NCI-H446 treated with DMSO at 0.1 percent for 48 hours (cell line): ENCODE results near the gene TXNRD3.

Source experiments
- DNase-seq: peaks from one replicate; lab custom pipeline; 2025; lab: John Stamatoyannopoulos, UW

Gene TXNRD3

GRCh38 chr3:126654571-126655383 lies at the start of gene TXNRD3:
TSS of gene TXNRD3 (minus strand) at chr3:126655124.
- no peak for DNase-seq

- DNase-seq: peak; percentile 92
These were observed 48.9 kb upstream of the TXNRD3 start, which contains the start of gene CHCHD6 for GRCh38 chr3:126703512-126704493. TSS of gene CHCHD6 (plus strand) at chr3:126704240. CDS start at chr3:126704313, 73 bp downstream.

GRCh38 chr3:126699011-126699410 lies 44.1 kb upstream of the TXNRD3 start:
- DNase-seq: no peak

- no peak for DNase-seq
These were observed 41.9 kb upstream of the TXNRD3 start for GRCh38 chr3:126696701-126697267.

- DNase-seq: no peak
These were observed 39.0 kb upstream of the TXNRD3 start for GRCh38 chr3:126693921-126694320.

- DNase-seq: no peak
These were observed 37.9 kb upstream of the TXNRD3 start for GRCh38 chr3:126692858-126693257.

- no peak for DNase-seq
These were observed 36.8 kb upstream of the TXNRD3 start for GRCh38 chr3:126691765-126692164.

GRCh38 chr3:126685493-126685892 lies 30.6 kb upstream of the TXNRD3 start:
- DNase-seq: no peak

- no peak for DNase-seq
These were observed 30.1 kb upstream of the TXNRD3 start for GRCh38 chr3:126685021-126685420.

- DNase-seq: no peak
These were observed 29.4 kb upstream of the TXNRD3 start for GRCh38 chr3:126684218-126684751.

- no peak for DNase-seq
These were observed 28.1 kb upstream of the TXNRD3 start for GRCh38 chr3:126683069-126683468.

GRCh38 chr3:126682009-126682408 lies 27.1 kb upstream of the TXNRD3 start:
- no peak for DNase-seq

GRCh38 chr3:126680667-126681055 lies 25.7 kb upstream of the TXNRD3 start:
- no peak for DNase-seq

GRCh38 chr3:126679831-126680666 lies 25.1 kb upstream of the TXNRD3 start:
- no peak for DNase-seq

GRCh38 chr3:126679318-126679751 lies 24.4 kb upstream of the TXNRD3 start:
- DNase-seq: no peak

GRCh38 chr3:126678693-126679317 lies 23.9 kb upstream of the TXNRD3 start:
- no peak for DNase-seq

- DNase-seq: no peak
These were observed 23.1 kb upstream of the TXNRD3 start for GRCh38 chr3:126677862-126678503.

- DNase-seq: no peak
These were observed 22.2 kb upstream of the TXNRD3 start for GRCh38 chr3:126676919-126677705.

GRCh38 chr3:126672741-126673140 lies 17.8 kb upstream of the TXNRD3 start:
- DNase-seq: no peak
